H9 (cell line): ENCODE results near the gene AHNAK2. TPM values are rescaled to one million over a fixed set of nuclear protein-coding genes. Genes with fewer than 3 reads are reported as not detected.
"Not testable (repeated sequence)": the region's sequence is repeated elsewhere in the genome, so short reads cannot be mapped to it uniquely, and the experiment has no call there.

Experiments
- DNase-seq: peaks from one replicate; pipeline ENCODE4 v3.0.0-alpha.2; 2017
- H2AFZ ChIP-seq: one replicate; pipeline ENCODE4 v1.6.1; 2013; ENCODE audit warnings: mild to moderate bottlenecking, low read length, control low read depth, moderate library complexity
- H2AK5ac ChIP-seq: 2 replicates; pipeline ENCODE4 v1.6.1; 2013; ENCODE audit warnings: low read length, control low read depth, mixed read lengths; ENCODE audit not compliant: insufficient read length
- H2BK120ac ChIP-seq: one replicate; pipeline ENCODE4 v1.6.1; 2013; ENCODE audit warnings: low read depth, mild to moderate bottlenecking, low read length, control low read depth, inconsistent platforms; ENCODE audit not compliant: poor library complexity, severe bottlenecking
- H2BK12ac ChIP-seq: 2 replicates; pipeline ENCODE4 v1.6.1; 2013; ENCODE audit warnings: low read length, control low read depth, mixed read lengths, low read depth; ENCODE audit not compliant: insufficient read length
- H2BK15ac ChIP-seq: 2 replicates; pipeline ENCODE4 v1.6.1; 2013; ENCODE audit warnings: low read depth, low read length, control low read depth
- H2BK20ac ChIP-seq: one replicate; pipeline ENCODE4 v1.6.1; 2013; ENCODE audit warnings: low read depth, mild to moderate bottlenecking, low read length, control low read depth, inconsistent platforms; ENCODE audit not compliant: poor library complexity, severe bottlenecking
- H2BK5ac ChIP-seq: 2 replicates; pipeline ENCODE4 v1.6.1; 2013; ENCODE audit warnings: low read length, control low read depth, mixed read lengths; ENCODE audit not compliant: insufficient read length
- H3K14ac ChIP-seq: 2 replicates; pipeline ENCODE4 v1.6.1; 2013; ENCODE audit warnings: low read length, control low read depth; ENCODE audit not compliant: insufficient read depth
- H3K18ac ChIP-seq: 2 replicates; pipeline ENCODE4 v1.6.1; 2013; ENCODE audit warnings: low read depth, mild to moderate bottlenecking, mixed read lengths, low read length, control low read depth; ENCODE audit not compliant: insufficient read length
- H3K23ac ChIP-seq: 2 replicates; pipeline ENCODE4 v1.6.1; 2013; ENCODE audit warnings: low read length, control low read depth, mixed read lengths, low read depth; ENCODE audit not compliant: insufficient read length
- H3K23me2 ChIP-seq: 2 replicates; pipeline ENCODE4 v1.6.1; 2013; ENCODE audit warnings: low read depth, mild to moderate bottlenecking, mixed read lengths, low read length, control low read depth; ENCODE audit not compliant: insufficient read length, poor library complexity, severe bottlenecking
- H3K27ac ChIP-seq: 2 replicates; pipeline ENCODE4 v1.5.1; 2013; ENCODE audit warnings: low read length, control low read depth, mixed read lengths, low read depth; ENCODE audit not compliant: insufficient read length
- H3K27me3 ChIP-seq: 2 replicates; pipeline ENCODE4 v1.6.1; 2013; ENCODE audit warnings: low read length, control low read depth, inconsistent platforms; ENCODE audit not compliant: insufficient read depth
- H3K4ac ChIP-seq: 2 replicates; pipeline ENCODE4 v1.6.1; 2013; ENCODE audit warnings: low read depth, mild to moderate bottlenecking, control low read depth, inconsistent platforms, low read length, moderate library complexity
- H3K4me1 ChIP-seq: 2 replicates; pipeline ENCODE4 v1.6.1; 2013; ENCODE audit warnings: low read length, control low read depth, inconsistent platforms; ENCODE audit not compliant: insufficient read depth
- H3K4me2 ChIP-seq: 2 replicates; pipeline ENCODE4 v1.6.1; 2013; ENCODE audit warnings: low read length, control low read depth, mixed read lengths; ENCODE audit not compliant: insufficient read length, insufficient read depth
- H3K56ac ChIP-seq: 2 replicates; pipeline ENCODE4 v1.6.1; 2013; ENCODE audit warnings: low read depth, mild to moderate bottlenecking, mixed read lengths, low read length, control low read depth; ENCODE audit not compliant: insufficient read length
- H3K79me1 ChIP-seq: 2 replicates; pipeline ENCODE4 v1.6.1; 2013; ENCODE audit warnings: low read depth, mild to moderate bottlenecking, moderate library complexity, low read length, control low read depth, inconsistent platforms; ENCODE audit not compliant: insufficient read depth, poor library complexity, severe bottlenecking
- H3K79me2 ChIP-seq: 2 replicates; pipeline ENCODE4 v1.6.1; 2013; ENCODE audit warnings: low read length, control low read depth, inconsistent platforms; ENCODE audit not compliant: insufficient read depth
- H3K9ac ChIP-seq: 2 replicates; pipeline ENCODE4 v1.6.1; 2013; ENCODE audit warnings: low read length, control low read depth, mixed read lengths; ENCODE audit not compliant: insufficient read length; ENCODE audit errors: extremely low read depth
- H3K9me3 ChIP-seq: one replicate; pipeline ENCODE4 v1.6.1; 2013; ENCODE audit warnings: low read depth, low read length, inconsistent platforms; ENCODE audit not compliant: control insufficient read depth
- H3T11ph ChIP-seq: one replicate; pipeline ENCODE4 v1.6.1; 2013; ENCODE audit warnings: mild to moderate bottlenecking, low read length, control low read depth, inconsistent platforms
- H4K20me1 ChIP-seq: one replicate; pipeline ENCODE4 v1.6.1; 2013; ENCODE audit not compliant: control insufficient read depth, insufficient read length, insufficient read depth
- H4K5ac ChIP-seq: 2 replicates; pipeline ENCODE4 v1.6.1; 2013; ENCODE audit warnings: low read depth, mild to moderate bottlenecking, mixed read lengths, low read length, control low read depth; ENCODE audit not compliant: insufficient read length
- H4K8ac ChIP-seq: replicated peaks from 2 replicates; pipeline ENCODE4 v1.6.1; 2013; ENCODE audit warnings: low read length, control low read depth, mixed read lengths, low read depth; ENCODE audit not compliant: insufficient read length
- H4K91ac ChIP-seq: 2 replicates; pipeline ENCODE4 v1.6.1; 2013; ENCODE audit warnings: low read depth, mild to moderate bottlenecking, moderate library complexity, mixed read lengths, low read length, control low read depth; ENCODE audit not compliant: insufficient read length
- H3K27ac Mint-ChIP-seq, 3 experiments: 2 replicates in 2 of 3; 3 replicates in 1 of 3; pipeline ENCODE4 v1.8.0; 2020 to 2021; ENCODE audit warnings: mixed read lengths in 3 of 3, mild to moderate bottlenecking in 1 of 3, moderate library complexity in 1 of 3
- H3K27me3 Mint-ChIP-seq: 2 replicates; pipeline ENCODE4 v1.8.0; 2021; ENCODE audit warnings: low read depth, mild to moderate bottlenecking, moderate library complexity, mixed read lengths
- H3K36me3 Mint-ChIP-seq, 3 experiments: 2 replicates in 2 of 3; 3 replicates in 1 of 3; pipeline ENCODE4 v1.8.0; 2020 to 2021; ENCODE audit warnings: low read depth in 3 of 3, mixed read lengths in 3 of 3; ENCODE audit not compliant: insufficient read depth in 1 of 3
- H3K4me1 Mint-ChIP-seq, 2 experiments: 2 replicates each; pipeline ENCODE4 v1.8.0; 2020; ENCODE audit warnings: mixed read lengths in 2 of 2
- H3K4me3 Mint-ChIP-seq, 2 experiments: 2 replicates in 1 of 2; 3 replicates in 1 of 2; pipeline ENCODE4 v1.8.0; 2020 to 2021; ENCODE audit warnings: mild to moderate bottlenecking in 2 of 2, mixed read lengths in 2 of 2, moderate library complexity in 1 of 2
- H3K9me3 Mint-ChIP-seq, 2 experiments: 2 replicates in 1 of 2; 3 replicates in 1 of 2; pipeline ENCODE4 v1.8.0; 2020; ENCODE audit warnings: mild to moderate bottlenecking in 2 of 2, mixed read lengths in 2 of 2, moderate library complexity in 1 of 2
- CTCF ChIP-seq: fragments of 200-600 bp; sonication (generic); conservative IDR thresholded peaks from 3 replicates; pipeline ENCODE4 v1.8.0; 2021; ENCODE audit warnings: antibody characterized with exemption, mild to moderate bottlenecking
- WGBS: extraction: QIAGEN DNeasy Blood & Tissue Kit; methylation state at CpG from one replicate; pipeline ENCODE4 v1.1.7; 2013; ENCODE audit warnings: missing lambda C conversion rate, low lambda C conversion rate, mixed read lengths; ENCODE audit not compliant: insufficient read length; ENCODE audit errors: extremely low coverage; 5-methylcytosine and 5-hydroxymethylcytosine counted together
- total RNA-seq: library from RNA; stranded (reverse); gene quantifications from 2 replicates; pipeline ENCODE4 v1.2.1, GENCODE V29; 2021

AHNAK2 gene
- total RNA-seq, 1 experiment from 2014 or later, result 2.8 TPM

- no peak overlapping the region for H3K14ac ChIP-seq
- WGBS, result no CpG with 5 or more reads among the region's 13 CpGs
- H3T11ph ChIP-seq, result no peak overlapping the region
- H3K4ac ChIP-seq, result no peak overlapping the region
- H3K4me1 Mint-ChIP-seq, result no peaks in the 10 kb centered on the region
- H2AFZ ChIP-seq, result no peak overlapping the region
- no peaks in the 10 kb centered on the region for H3K23me2 ChIP-seq
- H3K27ac ChIP-seq, result no peak overlapping the region
- no peaks in the 10 kb centered on the region for H3K4me1 ChIP-seq
- no peak overlapping the region for H3K4me3 Mint-ChIP-seq
- no peak overlapping the region for H4K5ac ChIP-seq
- H3K4me2 ChIP-seq, result no peak overlapping the region
- H3K9me3 Mint-ChIP-seq, result peaks cover 0 to 18% of the 10 kb centered on the region in 2 experiments; a peak in 2 of 5 replicates
- no peaks in the 10 kb centered on the region for H3K9me3 ChIP-seq
- no peaks in the 10 kb centered on the region for H3K79me2 ChIP-seq
- no peak for DNase-seq
- H2BK20ac ChIP-seq, result no peak overlapping the region
- no peak overlapping the region for H2AK5ac ChIP-seq
- no peak overlapping the region for H4K8ac ChIP-seq
- H3K23ac ChIP-seq, result no peak overlapping the region
- TF ChIP-seq CTCF, result no peak
- no peak overlapping the region for H3K56ac ChIP-seq
- no peak overlapping the region for H2BK120ac ChIP-seq
- H3K27ac Mint-ChIP-seq, result no peak overlapping the region
- no peak overlapping the region for H2BK15ac ChIP-seq
- no peaks in the 10 kb centered on the region; a peak in 1 of 7 replicates for H3K36me3 Mint-ChIP-seq
- no peak overlapping the region for H4K91ac ChIP-seq
- no peaks in the 10 kb centered on the region for H3K27me3 ChIP-seq
- H3K27me3 Mint-ChIP-seq, result peaks cover 17% of the 10 kb centered on the region
- no peak overlapping the region for H3K9ac ChIP-seq
- no peaks in the 10 kb centered on the region for H3K79me1 ChIP-seq
- no peak overlapping the region for H2BK5ac ChIP-seq
- no peak overlapping the region for H2BK12ac ChIP-seq
- H3K18ac ChIP-seq, result no peak overlapping the region
- H4K20me1 ChIP-seq, result no peaks in the 10 kb centered on the region
These were observed 25.1 kb downstream of the AHNAK2 start for GRCh38 chr14:104953097-104953496.

- Mint-ChIP-seq H3K27me3 (peaks cover 11% of the 10 kb centered on the region), H3K9me3 (peaks cover 0 to 22% of the 10 kb centered on the region in 2 experiments; a peak in 2 of 5 replicates)
- not testable (repeated sequence) for H3K79me2 ChIP-seq, H3K4me1 ChIP-seq, H4K5ac ChIP-seq, H3K4me1 Mint-ChIP-seq, H2AK5ac ChIP-seq, H3K23me2 ChIP-seq, H3K56ac ChIP-seq, H3K79me1 ChIP-seq, H2BK12ac ChIP-seq, H3K27ac Mint-ChIP-seq, H3K23ac ChIP-seq, H2AFZ ChIP-seq, H3K4me3 Mint-ChIP-seq, H3K4ac ChIP-seq, H2BK15ac ChIP-seq, H4K91ac ChIP-seq, H3K9ac ChIP-seq, H3T11ph ChIP-seq, H3K14ac ChIP-seq, H3K4me2 ChIP-seq, H2BK5ac ChIP-seq, H2BK120ac ChIP-seq, H3K36me3 Mint-ChIP-seq, H3K9me3 ChIP-seq, H3K18ac ChIP-seq, H3K27ac ChIP-seq, H3K27me3 ChIP-seq, H2BK20ac ChIP-seq, H4K20me1 ChIP-seq, H4K8ac ChIP-seq, DNase-seq
- WGBS, result no CpG with 5 or more reads among the region's 28 CpGs
These were observed 26.1 kb downstream of the AHNAK2 start for GRCh38 chr14:104951863-104952657.
